SU-DHL-6 (cell line): ENCODE results near the gene CNTRL.

ENCODE experiments used
- EZH2phosphoT487 ChIP-seq: fragments of 200-600 bp; sonication (generic), shearing (Covaris generic); conservative IDR thresholded peaks from 2 replicates; pipeline ENCODE4 v1.6.1; 2018; ENCODE audit warnings: mild to moderate bottlenecking, antibody characterized with exemption, low read length, moderate library complexity, mixed read lengths
- TF ChIP-seq, protein P1 (sequence below): fragments of 200-600 bp; sonication (generic); IDR thresholded peaks from one replicate; pipeline ENCODE4 v1.5.1; 2017; ENCODE audit warnings: antibody characterized with exemption, mild to moderate bottlenecking, low read length, moderate library complexity; ENCODE audit not compliant: insufficient read depth, poor library complexity, severe bottlenecking

DNA sequence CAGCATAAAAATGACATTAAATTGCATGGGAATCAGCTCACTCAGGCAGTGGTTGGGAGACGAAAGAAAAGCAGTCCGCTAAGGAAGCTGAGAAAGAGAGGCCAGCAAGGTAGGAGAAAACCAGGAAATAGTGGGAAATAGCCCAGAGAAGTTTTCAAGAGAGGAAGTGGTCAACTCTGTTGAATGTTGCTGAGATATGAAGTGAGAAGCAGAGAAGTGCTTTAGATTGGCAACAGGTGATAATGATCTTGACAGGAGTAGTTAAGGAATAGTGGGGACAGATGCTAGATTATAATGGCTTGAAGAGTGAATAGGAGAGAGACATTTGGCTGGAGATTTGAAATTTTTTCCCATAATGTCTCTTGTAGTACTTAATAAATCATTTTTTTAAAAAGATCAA, 30.8 kb downstream of the CNTRL start:
- TF ChIP-seq, protein P1, sequence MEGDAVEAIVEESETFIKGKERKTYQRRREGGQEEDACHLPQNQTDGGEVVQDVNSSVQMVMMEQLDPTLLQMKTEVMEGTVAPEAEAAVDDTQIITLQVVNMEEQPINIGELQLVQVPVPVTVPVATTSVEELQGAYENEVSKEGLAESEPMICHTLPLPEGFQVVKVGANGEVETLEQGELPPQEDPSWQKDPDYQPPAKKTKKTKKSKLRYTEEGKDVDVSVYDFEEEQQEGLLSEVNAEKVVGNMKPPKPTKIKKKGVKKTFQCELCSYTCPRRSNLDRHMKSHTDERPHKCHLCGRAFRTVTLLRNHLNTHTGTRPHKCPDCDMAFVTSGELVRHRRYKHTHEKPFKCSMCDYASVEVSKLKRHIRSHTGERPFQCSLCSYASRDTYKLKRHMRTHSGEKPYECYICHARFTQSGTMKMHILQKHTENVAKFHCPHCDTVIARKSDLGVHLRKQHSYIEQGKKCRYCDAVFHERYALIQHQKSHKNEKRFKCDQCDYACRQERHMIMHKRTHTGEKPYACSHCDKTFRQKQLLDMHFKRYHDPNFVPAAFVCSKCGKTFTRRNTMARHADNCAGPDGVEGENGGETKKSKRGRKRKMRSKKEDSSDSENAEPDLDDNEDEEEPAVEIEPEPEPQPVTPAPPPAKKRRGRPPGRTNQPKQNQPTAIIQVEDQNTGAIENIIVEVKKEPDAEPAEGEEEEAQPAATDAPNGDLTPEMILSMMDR: no peak
- no peak for TF ChIP-seq EZH2phosphoT487
